Right lobe of liver (tissue), 6 donors: ENCODE results near the gene IDNK. TPM values are rescaled to one million over a fixed set of nuclear protein-coding genes. Genes with fewer than 3 reads are reported as not detected.

ENCODE experiments used
- ATAC-seq, 4 donors: fragments of 200-7000 bp; cut with Tn5 transposase; one replicate each; pipeline ENCODE4 v1.9.1; 2020; ENCODE audit warnings: mild to moderate bottlenecking in 4 of 4, moderate library complexity in 4 of 4
- DNase-seq, 3 donors: peaks; one replicate each; pipeline ENCODE4 v3.0.0-alpha.2; 2020
- H3K27ac ChIP-seq, 3 donors: fragments of 200-600 bp; one replicate each; pipeline ENCODE4 v1.8.0; 2022
- H3K27me3 ChIP-seq, 2 donors: fragments of 200-600 bp; one replicate each; pipeline ENCODE4 v1.8.0; 2022
- H3K36me3 ChIP-seq, 4 donors: fragments of 200-600 bp; sonication (generic) in 1 of 4; one replicate each; pipeline versions ENCODE4 v1.5.1 to v1.8.0; 2017 to 2022; ENCODE audit warnings: control low read depth in 1 of 4
- H3K4me1 ChIP-seq, 4 donors: fragments of 200-600 bp; sonication (generic) in 1 of 4; one replicate each; pipeline versions ENCODE4 v1.5.1 to v1.8.0; 2017 to 2022; ENCODE audit warnings: control low read depth in 1 of 4
- H3K4me3 ChIP-seq, 3 donors: fragments of 200-600 bp; one replicate each; pipeline ENCODE4 v1.8.0; 2022
- H3K9me3 ChIP-seq, 4 donors: fragments of 200-600 bp; sonication (generic) in 1 of 4; one replicate each; pipeline versions ENCODE4 v1.5.1 to v1.8.0; 2017 to 2022; ENCODE audit warnings: control low read depth in 1 of 4
- POLR2A ChIP-seq: fragments of 450-650 bp; IDR thresholded peaks from one replicate; pipeline ENCODE4 v1.6.1; 2017; ENCODE audit warnings: antibody characterized with exemption, mild to moderate bottlenecking
- WGBS: methylation state at CpG from one replicate; pipeline ENCODE4 v1.1.6; 2018; ENCODE audit warnings: low coverage, low lambda C conversion rate; ENCODE audit not compliant: insufficient coverage; ENCODE audit errors: missing lambda C conversion rate; 5-methylcytosine and 5-hydroxymethylcytosine counted together
- intact Hi-C, 2 donors: fragments of 100-400 bp; cut with DNase I; formaldehyde crosslinking; loops; one replicate each; pipeline versions ENCODE4 v1.11.2 to v1.14.1; 2022
- total RNA-seq, 6 experiments: library from RNA; depleted of rRNA in 2 of 6; stranded (reverse); fragments of >200 nt in 2 of 6; fragmentation: NEBNext Ultra II Directional in 3 of 6; extraction: Animal tissue kit (Norgen Biotek cat#: 25700) in 3 of 6; gene quantifications; one replicate each; pipeline versions ENCODE4 v1.1.0 to v1.2.4, GENCODE V29; 2016 to 2023
- TF ChIP-seq, protein P1 (sequence below), 4 donors: fragments of 200-600 bp in 3 of 4; fragments of 450-650 bp in 1 of 4; IDR thresholded peaks; one replicate each; pipeline versions ENCODE4 v1.5.1 to v1.8.0; 2016 to 2022; ENCODE audit warnings: antibody characterized with exemption in 4 of 4, mild to moderate bottlenecking in 2 of 4
- donor health status: DM: no; HTN: yes; CAD: no.
- donor health status: DM: no; HTN: no; CAD: no.
- donor health status: DM: no; HTN: no; CAD: no.
- donor health status: DM: no; HTN: yes; CAD: no.
- donor health status: DM: no; HTN: yes; CAD: no.

Gene IDNK
- total RNA-seq, 6 experiments from 2014 or later = 10.6 to 24.6 (median 17.8) TPM

DNA sequence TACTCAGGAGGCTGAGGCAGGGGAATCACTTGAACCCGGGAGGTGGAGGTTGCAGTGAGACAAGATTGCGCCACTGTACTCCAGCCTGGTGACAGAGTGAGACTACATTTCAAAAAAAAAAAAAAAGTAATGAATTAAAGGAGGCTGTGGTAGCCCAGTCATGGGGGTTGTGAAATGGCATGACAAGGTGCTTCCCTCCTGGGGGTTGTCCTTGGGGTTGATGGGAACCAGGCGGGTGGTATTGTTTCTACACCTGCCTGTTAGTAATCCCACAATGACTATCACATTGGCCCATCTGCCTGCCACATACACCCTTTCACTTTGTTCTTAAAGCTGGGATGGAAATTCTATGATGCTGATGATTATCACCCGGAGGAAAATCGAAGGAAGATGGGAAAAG is 5.6 kb downstream of the IDNK start:
- no peak for TF ChIP-seq POLR2A
- TF ChIP-seq, protein P1, sequence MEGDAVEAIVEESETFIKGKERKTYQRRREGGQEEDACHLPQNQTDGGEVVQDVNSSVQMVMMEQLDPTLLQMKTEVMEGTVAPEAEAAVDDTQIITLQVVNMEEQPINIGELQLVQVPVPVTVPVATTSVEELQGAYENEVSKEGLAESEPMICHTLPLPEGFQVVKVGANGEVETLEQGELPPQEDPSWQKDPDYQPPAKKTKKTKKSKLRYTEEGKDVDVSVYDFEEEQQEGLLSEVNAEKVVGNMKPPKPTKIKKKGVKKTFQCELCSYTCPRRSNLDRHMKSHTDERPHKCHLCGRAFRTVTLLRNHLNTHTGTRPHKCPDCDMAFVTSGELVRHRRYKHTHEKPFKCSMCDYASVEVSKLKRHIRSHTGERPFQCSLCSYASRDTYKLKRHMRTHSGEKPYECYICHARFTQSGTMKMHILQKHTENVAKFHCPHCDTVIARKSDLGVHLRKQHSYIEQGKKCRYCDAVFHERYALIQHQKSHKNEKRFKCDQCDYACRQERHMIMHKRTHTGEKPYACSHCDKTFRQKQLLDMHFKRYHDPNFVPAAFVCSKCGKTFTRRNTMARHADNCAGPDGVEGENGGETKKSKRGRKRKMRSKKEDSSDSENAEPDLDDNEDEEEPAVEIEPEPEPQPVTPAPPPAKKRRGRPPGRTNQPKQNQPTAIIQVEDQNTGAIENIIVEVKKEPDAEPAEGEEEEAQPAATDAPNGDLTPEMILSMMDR (IDR thresholded peaks at IDR 0.05) = no peak
- H3K27me3 ChIP-seq = no peaks in the 10 kb centered on the region
- ATAC-seq (no peak), DNase-seq (no peak)
- H3K36me3 ChIP-seq = peaks cover 0 to 7% (median 0%) of the 10 kb centered on the region in 4 donors
- 87% methylated on average over 3 of the region's 5 CpGs for WGBS
- H3K4me3 ChIP-seq = no peak overlapping the region
- H3K4me1 ChIP-seq = peaks cover 0 to 48% (median 20%) of the 10 kb centered on the region in 4 donors
- intact Hi-C loops = no loop called here
- H3K27ac ChIP-seq = peak overlapping the region in 2 of 3 donors; percentile 65 to 76
- H3K9me3 ChIP-seq = no peaks in the 10 kb centered on the region

DNA sequence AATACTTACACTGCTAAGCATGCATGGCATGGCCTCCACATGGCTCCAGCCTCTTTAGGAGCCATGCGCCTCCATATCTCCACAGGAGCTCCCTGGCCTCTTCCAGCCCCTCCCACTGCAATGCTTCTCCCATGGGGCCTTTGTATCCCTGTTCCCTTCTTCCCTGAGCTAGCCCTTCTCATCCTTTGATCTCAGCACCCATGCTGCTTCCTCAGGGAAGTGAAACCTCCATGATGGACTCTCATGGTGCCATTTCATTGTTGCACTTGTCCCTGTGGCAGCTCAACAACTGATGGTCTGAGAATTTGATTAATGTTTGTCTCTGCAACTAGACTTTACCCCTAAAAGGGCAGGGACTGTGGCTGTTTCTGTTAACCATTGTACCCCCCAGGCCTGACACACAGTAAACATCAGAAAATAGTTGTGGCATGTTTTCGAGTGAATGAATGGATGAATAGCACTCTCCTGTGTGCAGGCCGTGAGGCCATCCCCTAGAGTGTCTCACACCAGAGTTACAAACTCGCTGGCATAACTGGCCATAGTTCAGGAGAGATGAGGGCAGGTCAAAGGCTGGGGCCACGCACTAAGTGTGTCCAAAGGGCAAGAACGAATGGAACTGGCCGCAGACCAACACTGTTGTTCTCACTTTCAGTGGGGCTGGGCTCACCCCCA is 6.6 kb downstream of the IDNK start:
- H3K4me3 ChIP-seq = no peak overlapping the region

DNA sequence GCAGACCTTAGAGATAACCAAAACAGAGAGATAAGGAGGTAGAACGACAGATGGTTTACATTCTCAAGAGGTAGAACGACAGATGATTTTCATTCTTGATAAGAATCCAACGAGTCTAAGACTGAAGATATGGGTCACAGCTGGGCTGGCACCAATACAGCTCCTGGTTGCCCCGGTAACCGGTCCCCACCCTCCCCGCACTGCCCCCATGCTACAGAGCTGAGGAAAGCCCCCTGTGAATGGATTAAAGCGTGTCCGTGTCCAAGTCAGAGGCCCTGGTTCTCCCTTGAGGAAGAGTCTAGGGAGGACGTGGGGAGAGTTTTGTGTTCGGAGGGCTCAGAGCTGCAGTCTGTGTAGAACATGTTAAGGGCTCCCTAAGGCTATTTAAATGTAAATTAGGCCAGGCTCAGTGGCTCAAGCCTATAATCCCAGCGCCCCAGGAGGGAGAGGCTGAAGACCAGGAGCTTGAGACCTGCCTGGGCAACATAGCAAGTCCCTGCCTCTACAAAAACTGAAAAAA is 8.1 kb downstream of the IDNK start:
- DNase-seq = no peak
- H3K36me3 ChIP-seq = peaks cover 0 to 7% (median 0%) of the 10 kb centered on the region in 4 donors

More for the DNA sequence above, 6.6 kb downstream of the IDNK start:
- WGBS = 27% methylated on average over 3 of the region's 7 CpGs
- DNase-seq = peak; percentile 80 to 93 (median 89)
- Histone ChIP-seq H3K36me3 (peaks cover 0 to 7% (median 0%) of the 10 kb centered on the region in 4 donors), H3K27ac (peak overlapping the region in 2 of 3 donors; percentile 65 to 76), H3K9me3 (no peaks in the 10 kb centered on the region), H3K4me1 (peaks cover 0 to 38% (median 20%) of the 10 kb centered on the region in 4 donors), H3K27me3 (no peaks in the 10 kb centered on the region)
- intact Hi-C loops = no loop called here
- TF ChIP-seq, protein P1 (IDR thresholded peaks at IDR 0.05) = no peak
- no peak for TF ChIP-seq POLR2A
- ATAC-seq = peak; percentile 96 to 98 (median 96)

DNA sequence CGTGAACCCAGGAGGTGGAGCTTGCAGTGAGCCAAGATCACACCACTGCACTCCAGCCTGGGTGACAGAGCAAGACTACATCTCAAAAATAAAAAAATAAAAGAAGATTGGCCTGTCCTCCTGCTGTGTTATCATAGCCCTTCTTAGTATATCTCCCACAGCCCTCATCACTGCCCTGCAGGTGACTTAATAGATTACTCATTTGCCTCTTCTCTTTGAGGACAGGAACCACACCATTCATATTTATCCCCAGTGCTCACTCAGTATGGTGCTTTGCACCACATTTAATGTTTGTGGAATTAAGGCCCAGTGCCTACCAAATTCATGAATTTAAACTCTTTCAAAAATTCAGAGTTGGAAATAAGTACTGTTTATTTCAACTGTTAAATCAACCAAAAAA is 10.3 kb downstream of the IDNK start:
- ATAC-seq = no peak
- DNase-seq = no peak
- no peaks in the 10 kb centered on the region for H3K9me3 ChIP-seq
- intact Hi-C loops = no loop called here
- no peaks in the 10 kb centered on the region for H3K36me3 ChIP-seq
- H3K27me3 ChIP-seq = no peaks in the 10 kb centered on the region
- 86% methylated on average over 1 of the region's 1 CpG for WGBS
- no peak overlapping the region for H3K4me3 ChIP-seq
- peaks cover 0 to 34% (median 13%) of the 10 kb centered on the region in 4 donors for H3K4me1 ChIP-seq
- no peak overlapping the region for H3K27ac ChIP-seq
- TF ChIP-seq POLR2A = no peak
- TF ChIP-seq, protein P1 (IDR thresholded peaks at IDR 0.05) = no peak

More for the DNA sequence above, 8.1 kb downstream of the IDNK start:
- Histone ChIP-seq H3K4me3 (no peak overlapping the region), H3K27me3 (no peaks in the 10 kb centered on the region), H3K27ac (peak overlapping the region in 1 of 3 donors; percentile 76), H3K4me1 (peaks cover 0 to 31% (median 15%) of the 10 kb centered on the region in 4 donors), H3K9me3 (no peaks in the 10 kb centered on the region)
- no peak for ATAC-seq
- intact Hi-C loops = no loop called here
- 77% methylated on average over 11 of the region's 11 CpGs for WGBS
- TF ChIP-seq, protein P1 (IDR thresholded peaks at IDR 0.05) = no peak
- TF ChIP-seq POLR2A = no peak
